ENCODE data around the gene SDHAF2.

GRCh38 chr11:61488651-61489291 is 58.8 kb downstream of the SDHAF2 start:
- TF ChIP-seq CTCF (IDR thresholded peaks at IDR 0.05 in 2 of 3, conservative IDR thresholded peaks at IDR 0.05 in 1 of 3; ENCODE audit: borderline replicate concordance in 1 of 3, insufficient read depth in 1 of 3, low read depth in 2 of 3, low read length in 2 of 3) (no peak), EGR1 (IDR thresholded peaks at IDR 0.05; ENCODE audit: low read depth) (no peak), SRF (IDR thresholded peaks at IDR 0.05; ENCODE audit: low read depth) (no peak), EZH2phosphoT487 (IDR thresholded peaks at IDR 0.05; ENCODE audit: borderline replicate concordance) (no peak), CEBPB (IDR thresholded peaks at IDR 0.05; ENCODE audit: low read depth) (no peak), POLR2A (IDR thresholded peaks at IDR 0.05; ENCODE audit: borderline replicate concordance, extremely low read depth, insufficient read depth, insufficient read length) (no peak), EZH2 (IDR thresholded peaks at IDR 0.05) (no peak), RAD21 (IDR thresholded peaks at IDR 0.05; ENCODE audit: low read depth) (no peak), POLR2AphosphoS5 (IDR thresholded peaks at IDR 0.05; ENCODE audit: low read depth, low read length) (no peak), ZFX (IDR thresholded peaks at IDR 0.05) (no peak), ATF3 (IDR thresholded peaks at IDR 0.05) (no peak), CBX3 (IDR thresholded peaks at IDR 0.05; ENCODE audit: low read depth) (no peak), SP1 (IDR thresholded peaks at IDR 0.05; ENCODE audit: low read depth) (no peak)
- TF ChIP-seq, protein P1, sequence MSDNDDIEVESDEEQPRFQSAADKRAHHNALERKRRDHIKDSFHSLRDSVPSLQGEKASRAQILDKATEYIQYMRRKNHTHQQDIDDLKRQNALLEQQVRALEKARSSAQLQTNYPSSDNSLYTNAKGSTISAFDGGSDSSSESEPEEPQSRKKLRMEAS (IDR thresholded peaks at IDR 0.05), result no peak
